Right lobe of liver (tissue), 6 donors: ENCODE measurements around the gene TMEM201. TPM values are rescaled to one million over a fixed set of nuclear protein-coding genes. Genes with fewer than 3 reads are reported as not detected.
A peak's percentile ranks its signal among the peaks of the same experiment; 100 is the strongest.

ENCODE experiments used
- ATAC-seq, 4 donors: fragments of 200-7000 bp; cut with Tn5 transposase; one replicate each; pipeline ENCODE4 v1.9.1; 2020; ENCODE audit warnings: mild to moderate bottlenecking in 4 of 4, moderate library complexity in 4 of 4
- DNase-seq, 3 donors: peaks; one replicate each; pipeline ENCODE4 v3.0.0-alpha.2; 2020
- H3K27ac ChIP-seq, 3 donors: fragments of 200-600 bp; one replicate each; pipeline ENCODE4 v1.8.0; 2022
- H3K27me3 ChIP-seq, 2 donors: fragments of 200-600 bp; one replicate each; pipeline ENCODE4 v1.8.0; 2022
- H3K36me3 ChIP-seq, 4 donors: fragments of 200-600 bp; sonication (generic) in 1 of 4; one replicate each; pipeline versions ENCODE4 v1.5.1 to v1.8.0; 2017 to 2022; ENCODE audit warnings: control low read depth in 1 of 4
- H3K4me1 ChIP-seq, 4 donors: fragments of 200-600 bp; sonication (generic) in 1 of 4; one replicate each; pipeline versions ENCODE4 v1.5.1 to v1.8.0; 2017 to 2022; ENCODE audit warnings: control low read depth in 1 of 4
- H3K4me3 ChIP-seq, 3 donors: fragments of 200-600 bp; one replicate each; pipeline ENCODE4 v1.8.0; 2022
- H3K9me3 ChIP-seq, 4 donors: fragments of 200-600 bp; sonication (generic) in 1 of 4; one replicate each; pipeline versions ENCODE4 v1.5.1 to v1.8.0; 2017 to 2022; ENCODE audit warnings: control low read depth in 1 of 4
- CTCF ChIP-seq, 4 donors: fragments of 200-600 bp in 3 of 4; fragments of 450-650 bp in 1 of 4; IDR thresholded peaks; one replicate each; pipeline versions ENCODE4 v1.5.1 to v1.8.0; 2016 to 2022; ENCODE audit warnings: antibody characterized with exemption in 4 of 4, mild to moderate bottlenecking in 2 of 4
- POLR2A ChIP-seq: fragments of 450-650 bp; IDR thresholded peaks from one replicate; pipeline ENCODE4 v1.6.1; 2017; ENCODE audit warnings: antibody characterized with exemption, mild to moderate bottlenecking
- WGBS: methylation state at CpG from one replicate; pipeline ENCODE4 v1.1.6; 2018; ENCODE audit warnings: low coverage, low lambda C conversion rate; ENCODE audit not compliant: insufficient coverage; ENCODE audit errors: missing lambda C conversion rate; 5-methylcytosine and 5-hydroxymethylcytosine counted together
- intact Hi-C, 2 donors: fragments of 100-400 bp; cut with DNase I; formaldehyde crosslinking; loops; one replicate each; pipeline versions ENCODE4 v1.11.2 to v1.14.1; 2022
- total RNA-seq, 6 experiments: library from RNA; depleted of rRNA in 2 of 6; stranded (reverse); fragments of >200 nt in 2 of 6; fragmentation: NEBNext Ultra II Directional in 3 of 6; extraction: Animal tissue kit (Norgen Biotek cat#: 25700) in 3 of 6; gene quantifications; one replicate each; pipeline versions ENCODE4 v1.1.0 to v1.2.4, GENCODE V29; 2016 to 2023
- donor health status: DM: no; HTN: yes; CAD: no.
- donor health status: DM: no; HTN: no; CAD: no.
- donor health status: DM: no; HTN: no; CAD: no.
- donor health status: DM: no; HTN: yes; CAD: no.
- donor health status: DM: no; HTN: yes; CAD: no.

Gene TMEM201
- total RNA-seq, 6 experiments from 2014 or later = 1.6 to 5.8 (median 3.0) TPM

DNA sequence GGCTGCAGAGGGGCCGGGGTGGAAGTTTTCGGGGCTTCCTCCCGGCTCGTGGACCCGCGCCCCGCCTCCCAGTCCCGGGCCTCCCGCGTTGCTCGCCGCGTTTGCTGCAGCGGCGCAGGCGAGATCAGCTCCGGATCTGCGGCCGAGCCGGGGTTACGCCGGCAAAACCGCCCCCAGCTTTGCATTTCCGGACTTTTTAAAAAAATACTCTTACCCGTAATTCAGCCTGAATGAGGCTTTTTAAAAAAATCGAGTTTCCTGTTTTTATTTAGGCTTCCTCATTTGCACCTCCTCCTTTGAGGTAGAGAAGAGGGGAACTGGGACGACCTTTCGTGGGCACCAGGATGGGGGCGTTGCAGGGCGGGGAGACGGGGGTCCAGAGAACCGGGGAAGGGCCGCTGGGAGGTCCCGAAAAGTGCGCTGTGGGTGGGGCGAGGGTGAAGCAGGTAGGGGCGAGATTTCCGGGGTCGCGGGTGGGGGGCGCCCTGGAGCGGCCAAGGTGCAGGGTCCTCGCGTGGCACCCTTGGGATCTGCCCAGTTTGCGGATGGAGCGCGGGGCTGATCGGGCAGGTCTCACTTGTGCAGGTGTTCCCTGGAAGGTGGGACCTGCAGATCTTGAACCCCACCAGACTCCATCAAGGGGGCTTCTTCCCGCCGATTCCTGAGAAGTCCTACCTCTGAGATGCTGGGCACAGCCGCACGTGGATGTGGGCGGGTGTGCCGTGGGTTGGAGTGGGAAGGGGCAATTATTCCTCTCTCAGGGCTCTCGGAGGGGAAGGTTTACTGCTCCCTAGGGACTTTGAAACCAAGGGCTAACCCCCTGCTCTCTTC is 63.9 kb downstream of the TMEM201 start:
- intact Hi-C loops = no loop called here
- WGBS = 4% methylated on average over 17 of the region's 55 CpGs
- peak overlapping the region; percentile 26 to 72 (median 55) for H3K27ac ChIP-seq
- peak overlapping the region; percentile 33 to 53 (median 38) for H3K4me3 ChIP-seq
- H3K36me3 ChIP-seq = no peaks in the 10 kb centered on the region
- H3K27me3 ChIP-seq = peaks cover 0 to 15% of the 10 kb centered on the region in 2 donors
- DNase-seq = peak in 2 of 3 donors; percentile 46 to 68
- H3K9me3 ChIP-seq = no peaks in the 10 kb centered on the region
- TF ChIP-seq POLR2A = no peak
- TF ChIP-seq CTCF (IDR thresholded peaks at IDR 0.05) = no peak
- ATAC-seq = peak; percentile 23 to 44 (median 36)
- H3K4me1 ChIP-seq = peaks cover 0 to 11% (median 0%) of the 10 kb centered on the region in 4 donors

DNA sequence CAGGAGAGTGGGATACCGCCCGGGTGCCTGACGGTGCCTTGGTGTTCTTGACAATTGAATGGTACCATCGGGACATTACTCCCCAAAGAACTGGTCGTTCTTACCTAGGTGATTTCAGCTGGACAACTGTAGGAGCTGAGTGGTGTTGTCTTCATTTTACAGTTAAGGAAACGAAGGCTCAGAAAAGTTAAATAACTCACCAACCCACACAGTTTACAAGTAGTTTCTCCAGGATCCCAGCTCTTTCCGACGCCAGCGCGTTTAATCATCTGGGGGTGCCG is 64.4 kb downstream of the TMEM201 start:
- WGBS = 25% methylated on average over 11 of the region's 11 CpGs
- Histone ChIP-seq H3K36me3 (no peaks in the 10 kb centered on the region), H3K27me3 (peaks cover 0 to 15% of the 10 kb centered on the region in 2 donors), H3K27ac (no peak overlapping the region), H3K9me3 (no peaks in the 10 kb centered on the region), H3K4me3 (peak overlapping the region in 2 of 3 donors; percentile 14 to 53), H3K4me1 (peaks cover 0 to 11% (median 0%) of the 10 kb centered on the region in 4 donors)
- intact Hi-C loops = no loop called here
- ATAC-seq = no peak
- no peak for TF ChIP-seq CTCF (IDR thresholded peaks at IDR 0.05)
- DNase-seq = no peak

GRCh38 chr1:9653491-9654050 is 64.9 kb downstream of the TMEM201 start:
- Histone ChIP-seq H3K27ac (no peak overlapping the region), H3K27me3 (peaks cover 0 to 15% of the 10 kb centered on the region in 2 donors), H3K36me3 (no peaks in the 10 kb centered on the region), H3K4me3 (peak overlapping the region in 1 of 3 donors; percentile 24), H3K4me1 (peaks cover 0 to 11% (median 0%) of the 10 kb centered on the region in 4 donors), H3K9me3 (no peaks in the 10 kb centered on the region)
- intact Hi-C loops = no loop called here
- TF ChIP-seq POLR2A = no peak
- TF ChIP-seq CTCF (IDR thresholded peaks at IDR 0.05) = no peak
- no peak for DNase-seq
- whole genome bisulfite sequencing = 32% methylated on average over 9 of the region's 10 CpGs
- peak in 2 of 4 donors; percentile 6 to 15 for ATAC-seq

GRCh38 chr1:9654051-9654833 is 65.5 kb downstream of the TMEM201 start:
- WGBS = 59% methylated on average over 16 of the region's 25 CpGs
- peak overlapping the region in 1 of 3 donors; percentile 24 for H3K4me3 ChIP-seq
- H3K27ac ChIP-seq = no peak overlapping the region
- ATAC-seq (peak in 3 of 4 donors; percentile 28 to 33 (median 32)), DNase-seq (no peak)
- TF ChIP-seq POLR2A = no peak
- TF ChIP-seq CTCF (IDR thresholded peaks at IDR 0.05) = no peak
- no peaks in the 10 kb centered on the region for H3K9me3 ChIP-seq
- intact Hi-C loops = no loop called here
- peaks cover 0 to 15% of the 10 kb centered on the region in 2 donors for H3K27me3 ChIP-seq
- H3K36me3 ChIP-seq = no peaks in the 10 kb centered on the region
- peaks cover 0 to 11% (median 0%) of the 10 kb centered on the region in 4 donors for H3K4me1 ChIP-seq
